ENCODE data around the gene KIF2A. TPM values are rescaled to one million over a fixed set of nuclear protein-coding genes. Genes with fewer than 3 reads are reported as not detected.

KIF2A gene
- total and polyA plus RNA-seq, 2 of the 13 experiments (the other 11 are each of a cell fraction or from before 2014, with no cell fraction given) = 8.5 to 19.2 TPM

DNA sequence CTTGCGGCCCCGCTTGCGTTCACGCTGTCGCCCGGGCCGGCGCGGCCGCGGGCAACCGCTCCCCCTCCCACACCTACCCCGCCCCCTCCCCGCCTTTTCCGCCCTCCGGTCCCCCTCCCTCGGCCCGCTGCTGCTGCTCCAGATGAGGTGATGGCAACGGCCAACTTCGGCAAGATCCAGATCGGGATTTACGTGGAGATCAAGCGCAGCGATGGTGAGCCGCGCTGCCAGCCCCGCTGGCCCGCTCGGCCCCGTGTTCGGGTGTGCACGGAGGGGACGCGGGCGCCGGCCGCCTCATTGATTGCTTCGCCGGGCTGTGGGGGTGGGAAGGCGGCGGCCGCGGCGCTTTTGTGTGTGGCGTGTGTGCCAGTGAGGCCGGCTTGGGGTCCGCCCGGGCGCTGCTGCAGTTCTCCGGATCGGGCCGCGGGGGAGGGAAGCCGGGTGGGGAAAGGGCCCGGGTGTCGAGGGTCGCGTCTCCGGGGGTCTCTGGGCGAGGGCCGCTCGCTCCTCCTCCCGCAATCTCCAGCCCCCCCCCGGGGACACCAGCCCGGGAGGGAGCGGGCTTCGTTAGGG, 403 bp downstream of the KIF2A start (continued):
- TF ChIP-seq, protein P1, sequence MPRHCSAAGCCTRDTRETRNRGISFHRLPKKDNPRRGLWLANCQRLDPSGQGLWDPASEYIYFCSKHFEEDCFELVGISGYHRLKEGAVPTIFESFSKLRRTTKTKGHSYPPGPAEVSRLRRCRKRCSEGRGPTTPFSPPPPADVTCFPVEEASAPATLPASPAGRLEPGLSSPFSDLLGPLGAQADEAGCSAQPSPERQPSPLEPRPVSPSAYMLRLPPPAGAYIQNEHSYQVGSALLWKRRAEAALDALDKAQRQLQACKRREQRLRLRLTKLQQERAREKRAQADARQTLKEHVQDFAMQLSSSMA (CRISPR knock-in tag; IDR thresholded peaks at IDR 0.05) = no peak
- no peak for TF ChIP-seq NFKB2 (CRISPR knock-in tag; IDR thresholded peaks at IDR 0.05; ENCODE audit: borderline replicate concordance)
- TF ChIP-seq, protein P2, sequence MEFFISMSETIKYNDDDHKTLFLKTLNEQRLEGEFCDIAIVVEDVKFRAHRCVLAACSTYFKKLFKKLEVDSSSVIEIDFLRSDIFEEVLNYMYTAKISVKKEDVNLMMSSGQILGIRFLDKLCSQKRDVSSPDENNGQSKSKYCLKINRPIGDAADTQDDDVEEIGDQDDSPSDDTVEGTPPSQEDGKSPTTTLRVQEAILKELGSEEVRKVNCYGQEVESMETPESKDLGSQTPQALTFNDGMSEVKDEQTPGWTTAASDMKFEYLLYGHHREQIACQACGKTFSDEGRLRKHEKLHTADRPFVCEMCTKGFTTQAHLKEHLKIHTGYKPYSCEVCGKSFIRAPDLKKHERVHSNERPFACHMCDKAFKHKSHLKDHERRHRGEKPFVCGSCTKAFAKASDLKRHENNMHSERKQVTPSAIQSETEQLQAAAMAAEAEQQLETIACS (CRISPR knock-in tag; IDR thresholded peaks at IDR 0.05) = no peak
- peak; percentile 80 for TF ChIP-seq SRSF1 (optimal IDR thresholded peaks at IDR 0.05; ENCODE audit: low read depth, low read length)
- TF ChIP-seq ZNF678 (CRISPR knock-in tag; IDR thresholded peaks at IDR 0.05) = no peak
- TF ChIP-seq, protein P3, sequence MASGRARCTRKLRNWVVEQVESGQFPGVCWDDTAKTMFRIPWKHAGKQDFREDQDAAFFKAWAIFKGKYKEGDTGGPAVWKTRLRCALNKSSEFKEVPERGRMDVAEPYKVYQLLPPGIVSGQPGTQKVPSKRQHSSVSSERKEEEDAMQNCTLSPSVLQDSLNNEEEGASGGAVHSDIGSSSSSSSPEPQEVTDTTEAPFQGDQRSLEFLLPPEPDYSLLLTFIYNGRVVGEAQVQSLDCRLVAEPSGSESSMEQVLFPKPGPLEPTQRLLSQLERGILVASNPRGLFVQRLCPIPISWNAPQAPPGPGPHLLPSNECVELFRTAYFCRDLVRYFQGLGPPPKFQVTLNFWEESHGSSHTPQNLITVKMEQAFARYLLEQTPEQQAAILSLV (CRISPR knock-in tag; IDR thresholded peaks at IDR 0.05; ENCODE audit: borderline replicate concordance) = no peak
- no peak for TF ChIP-seq ZNF230 (CRISPR knock-in tag; IDR thresholded peaks at IDR 0.05)
- TF ChIP-seq, protein P4, sequence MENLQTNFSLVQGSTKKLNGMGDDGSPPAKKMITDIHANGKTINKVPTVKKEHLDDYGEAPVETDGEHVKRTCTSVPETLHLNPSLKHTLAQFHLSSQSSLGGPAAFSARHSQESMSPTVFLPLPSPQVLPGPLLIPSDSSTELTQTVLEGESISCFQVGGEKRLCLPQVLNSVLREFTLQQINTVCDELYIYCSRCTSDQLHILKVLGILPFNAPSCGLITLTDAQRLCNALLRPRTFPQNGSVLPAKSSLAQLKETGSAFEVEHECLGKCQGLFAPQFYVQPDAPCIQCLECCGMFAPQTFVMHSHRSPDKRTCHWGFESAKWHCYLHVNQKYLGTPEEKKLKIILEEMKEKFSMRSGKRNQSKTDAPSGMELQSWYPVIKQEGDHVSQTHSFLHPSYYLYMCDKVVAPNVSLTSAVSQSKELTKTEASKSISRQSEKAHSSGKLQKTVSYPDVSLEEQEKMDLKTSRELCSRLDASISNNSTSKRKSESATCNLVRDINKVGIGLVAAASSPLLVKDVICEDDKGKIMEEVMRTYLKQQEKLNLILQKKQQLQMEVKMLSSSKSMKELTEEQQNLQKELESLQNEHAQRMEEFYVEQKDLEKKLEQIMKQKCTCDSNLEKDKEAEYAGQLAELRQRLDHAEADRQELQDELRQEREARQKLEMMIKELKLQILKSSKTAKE (CRISPR knock-in tag; IDR thresholded peaks at IDR 0.05; ENCODE audit: borderline replicate concordance) = no peak
- TF ChIP-seq, protein P5, sequence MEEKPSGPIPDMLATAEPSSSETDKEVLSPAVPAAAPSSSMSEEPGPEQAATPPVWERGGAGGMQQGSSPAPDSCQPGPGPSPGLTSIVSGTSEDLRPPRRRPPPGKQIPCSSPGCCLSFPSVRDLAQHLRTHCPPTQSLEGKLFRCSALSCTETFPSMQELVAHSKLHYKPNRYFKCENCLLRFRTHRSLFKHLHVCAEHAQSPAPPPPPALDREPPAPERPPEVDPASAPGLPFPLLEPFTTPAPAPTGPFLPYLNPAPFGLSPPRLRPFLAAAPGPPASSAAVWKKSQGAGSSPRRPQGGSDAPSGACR (CRISPR knock-in tag; IDR thresholded peaks at IDR 0.05) = no peak
- no peak for TF ChIP-seq MZF1 (CRISPR knock-in tag; IDR thresholded peaks at IDR 0.05; ENCODE audit: borderline replicate concordance)
- TF ChIP-seq, protein P6, sequence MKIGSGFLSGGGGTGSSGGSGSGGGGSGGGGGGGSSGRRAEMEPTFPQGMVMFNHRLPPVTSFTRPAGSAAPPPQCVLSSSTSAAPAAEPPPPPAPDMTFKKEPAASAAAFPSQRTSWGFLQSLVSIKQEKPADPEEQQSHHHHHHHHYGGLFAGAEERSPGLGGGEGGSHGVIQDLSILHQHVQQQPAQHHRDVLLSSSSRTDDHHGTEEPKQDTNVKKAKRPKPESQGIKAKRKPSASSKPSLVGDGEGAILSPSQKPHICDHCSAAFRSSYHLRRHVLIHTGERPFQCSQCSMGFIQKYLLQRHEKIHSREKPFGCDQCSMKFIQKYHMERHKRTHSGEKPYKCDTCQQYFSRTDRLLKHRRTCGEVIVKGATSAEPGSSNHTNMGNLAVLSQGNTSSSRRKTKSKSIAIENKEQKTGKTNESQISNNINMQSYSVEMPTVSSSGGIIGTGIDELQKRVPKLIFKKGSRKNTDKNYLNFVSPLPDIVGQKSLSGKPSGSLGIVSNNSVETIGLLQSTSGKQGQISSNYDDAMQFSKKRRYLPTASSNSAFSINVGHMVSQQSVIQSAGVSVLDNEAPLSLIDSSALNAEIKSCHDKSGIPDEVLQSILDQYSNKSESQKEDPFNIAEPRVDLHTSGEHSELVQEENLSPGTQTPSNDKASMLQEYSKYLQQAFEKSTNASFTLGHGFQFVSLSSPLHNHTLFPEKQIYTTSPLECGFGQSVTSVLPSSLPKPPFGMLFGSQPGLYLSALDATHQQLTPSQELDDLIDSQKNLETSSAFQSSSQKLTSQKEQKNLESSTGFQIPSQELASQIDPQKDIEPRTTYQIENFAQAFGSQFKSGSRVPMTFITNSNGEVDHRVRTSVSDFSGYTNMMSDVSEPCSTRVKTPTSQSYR (CRISPR knock-in tag; IDR thresholded peaks at IDR 0.05; ENCODE audit: borderline replicate concordance) = no peak
- peak; percentile 42; the same call in 1 of the 2 replicates for TF ChIP-seq TAF1 (CRISPR knock-in tag; IDR thresholded peaks at IDR 0.05)
- TF ChIP-seq RARA (CRISPR knock-in tag; IDR thresholded peaks at IDR 0.05) = no peak
- no peak for TF ChIP-seq ZNF552 (CRISPR knock-in tag; IDR thresholded peaks at IDR 0.05; ENCODE audit: borderline replicate concordance)
- 0 out of 2 replicates have a peak, but pooled peaks have one; percentile 12 for TF ChIP-seq BCL6 (CRISPR knock-in tag; IDR thresholded peaks at IDR 0.05)
- TF ChIP-seq ZNF256 (CRISPR knock-in tag; conservative IDR thresholded peaks at IDR 0.05) = no peak
- TF ChIP-seq NKX3-1 (CRISPR knock-in tag; IDR thresholded peaks at IDR 0.05) = no peak
- TF ChIP-seq, protein P7, sequence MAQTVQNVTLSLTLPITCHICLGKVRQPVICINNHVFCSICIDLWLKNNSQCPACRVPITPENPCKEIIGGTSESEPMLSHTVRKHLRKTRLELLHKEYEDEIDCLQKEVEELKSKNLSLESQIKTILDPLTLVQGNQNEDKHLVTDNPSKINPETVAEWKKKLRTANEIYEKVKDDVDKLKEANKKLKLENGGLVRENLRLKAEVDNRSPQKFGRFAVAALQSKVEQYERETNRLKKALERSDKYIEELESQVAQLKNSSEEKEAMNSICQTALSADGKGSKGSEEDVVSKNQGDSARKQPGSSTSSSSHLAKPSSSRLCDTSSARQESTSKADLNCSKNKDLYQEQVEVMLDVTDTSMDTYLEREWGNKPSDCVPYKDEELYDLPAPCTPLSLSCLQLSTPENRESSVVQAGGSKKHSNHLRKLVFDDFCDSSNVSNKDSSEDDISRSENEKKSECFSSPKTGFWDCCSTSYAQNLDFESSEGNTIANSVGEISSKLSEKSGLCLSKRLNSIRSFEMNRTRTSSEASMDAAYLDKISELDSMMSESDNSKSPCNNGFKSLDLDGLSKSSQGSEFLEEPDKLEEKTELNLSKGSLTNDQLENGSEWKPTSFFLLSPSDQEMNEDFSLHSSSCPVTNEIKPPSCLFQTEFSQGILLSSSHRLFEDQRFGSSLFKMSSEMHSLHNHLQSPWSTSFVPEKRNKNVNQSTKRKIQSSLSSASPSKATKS (CRISPR knock-in tag; IDR thresholded peaks at IDR 0.05) = no peak
